ENCODE measurements around the gene SIM2.
"Not testable (repeated sequence)": the region's sequence is repeated elsewhere in the genome, so short reads cannot be mapped to it uniquely, and the experiment has no call there.

The SIM2 gene

GRCh38 chr21:36661511-36662309, 37.2 kb upstream of the SIM2 start:
- no peak for DNase-seq (ENCODE audit: low spot score)
- TF ChIP-seq, protein P1, sequence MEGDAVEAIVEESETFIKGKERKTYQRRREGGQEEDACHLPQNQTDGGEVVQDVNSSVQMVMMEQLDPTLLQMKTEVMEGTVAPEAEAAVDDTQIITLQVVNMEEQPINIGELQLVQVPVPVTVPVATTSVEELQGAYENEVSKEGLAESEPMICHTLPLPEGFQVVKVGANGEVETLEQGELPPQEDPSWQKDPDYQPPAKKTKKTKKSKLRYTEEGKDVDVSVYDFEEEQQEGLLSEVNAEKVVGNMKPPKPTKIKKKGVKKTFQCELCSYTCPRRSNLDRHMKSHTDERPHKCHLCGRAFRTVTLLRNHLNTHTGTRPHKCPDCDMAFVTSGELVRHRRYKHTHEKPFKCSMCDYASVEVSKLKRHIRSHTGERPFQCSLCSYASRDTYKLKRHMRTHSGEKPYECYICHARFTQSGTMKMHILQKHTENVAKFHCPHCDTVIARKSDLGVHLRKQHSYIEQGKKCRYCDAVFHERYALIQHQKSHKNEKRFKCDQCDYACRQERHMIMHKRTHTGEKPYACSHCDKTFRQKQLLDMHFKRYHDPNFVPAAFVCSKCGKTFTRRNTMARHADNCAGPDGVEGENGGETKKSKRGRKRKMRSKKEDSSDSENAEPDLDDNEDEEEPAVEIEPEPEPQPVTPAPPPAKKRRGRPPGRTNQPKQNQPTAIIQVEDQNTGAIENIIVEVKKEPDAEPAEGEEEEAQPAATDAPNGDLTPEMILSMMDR (IDR thresholded peaks at IDR 0.05; ENCODE audit: extremely low read depth, missing control alignments) = no peak

DNA sequence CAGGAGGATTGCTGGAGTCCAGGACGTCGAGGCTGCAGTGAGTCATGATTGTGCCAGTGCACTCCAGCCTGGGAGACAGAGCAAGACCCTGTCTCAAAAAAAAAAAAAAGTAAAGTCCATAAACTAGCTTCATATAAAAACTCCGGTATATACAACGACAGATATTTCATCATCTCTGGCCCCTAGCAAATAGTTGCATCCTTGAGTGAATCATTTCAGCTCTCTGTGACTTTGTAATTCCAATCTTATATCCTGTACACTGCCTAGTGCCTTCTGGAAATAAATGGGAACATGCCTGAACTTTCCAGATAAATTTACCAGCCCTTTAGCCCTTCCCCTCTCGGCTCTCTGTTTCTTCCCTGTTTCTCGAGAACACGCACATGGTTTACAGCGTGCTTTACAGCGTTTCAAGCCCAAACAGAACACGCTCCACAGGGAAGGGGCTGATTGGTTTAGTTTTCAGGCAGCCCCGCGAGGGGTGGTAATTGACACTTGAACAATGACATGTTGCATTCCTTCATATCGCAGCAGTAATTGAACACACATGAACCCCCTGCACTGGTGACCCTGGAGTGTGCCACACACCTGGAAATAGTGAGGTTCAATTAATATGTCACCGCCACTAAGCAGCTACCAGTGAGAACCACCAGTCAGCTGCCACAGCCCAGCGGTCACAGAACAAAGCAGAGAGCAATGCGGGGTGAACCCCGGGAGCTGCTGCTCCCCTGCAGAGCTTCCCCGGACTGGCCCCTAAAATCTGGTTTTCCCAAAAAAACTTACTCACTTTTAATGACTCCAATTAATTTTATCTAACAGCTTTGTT, 35.7 kb upstream of the SIM2 start:
- no peak for DNase-seq (ENCODE audit: low spot score)
- TF ChIP-seq, protein P1 (IDR thresholded peaks at IDR 0.05; ENCODE audit: extremely low read depth, missing control alignments) = no peak

DNA sequence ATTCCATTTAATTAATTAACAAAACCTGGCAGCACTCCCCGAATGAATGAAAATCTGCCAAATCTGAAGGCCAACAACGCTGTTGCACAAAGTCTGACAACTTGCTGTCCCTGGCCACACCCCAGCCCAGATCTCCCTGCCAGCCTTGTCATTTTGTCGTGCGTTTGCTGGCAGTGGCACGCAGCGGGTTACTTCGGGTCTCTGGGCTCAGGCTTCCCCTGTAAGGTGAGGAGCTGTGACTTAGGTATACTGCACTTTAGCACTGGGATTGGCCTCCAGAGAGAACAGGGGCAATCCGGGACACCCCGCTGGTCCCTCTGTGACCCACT, 34.3 kb upstream of the SIM2 start:
- TF ChIP-seq, protein P1 (IDR thresholded peaks at IDR 0.05; ENCODE audit: extremely low read depth, missing control alignments) = no peak
- no peak for DNase-seq (ENCODE audit: low spot score)

- TF ChIP-seq, protein P1 (IDR thresholded peaks at IDR 0.05; ENCODE audit: extremely low read depth, missing control alignments) = no peak
- DNase-seq (ENCODE audit: low spot score) = no peak
Observed at GRCh38 chr21:36665806-36666205, 33.1 kb upstream of the SIM2 start.

GRCh38 chr21:36668713-36669112, 30.2 kb upstream of the SIM2 start:
- TF ChIP-seq, protein P1 (IDR thresholded peaks at IDR 0.05; ENCODE audit: extremely low read depth, missing control alignments) = no peak
- no peak for DNase-seq (ENCODE audit: low spot score)

DNA sequence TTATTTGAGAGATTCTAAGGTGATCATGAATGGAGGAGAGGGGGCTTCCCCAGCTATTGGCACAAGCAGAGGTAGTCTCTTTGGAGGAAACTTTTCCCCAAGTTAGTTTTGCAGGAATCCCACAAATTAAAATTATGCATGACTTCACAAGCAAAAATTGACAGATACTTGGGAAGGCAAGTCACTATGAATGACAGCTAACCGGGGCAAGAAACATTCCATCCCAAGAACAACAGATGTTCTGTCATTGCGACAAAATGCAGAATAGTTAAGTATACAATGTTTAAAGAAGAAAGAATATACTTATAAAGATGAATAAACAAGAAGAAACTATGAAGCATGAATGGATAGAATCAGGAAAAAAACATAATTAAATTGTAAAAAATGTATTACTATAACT, 27.1 kb upstream of the SIM2 start:
- TF ChIP-seq, protein P1 (IDR thresholded peaks at IDR 0.05; ENCODE audit: extremely low read depth, missing control alignments) = no peak
- DNase-seq (ENCODE audit: low spot score) = no peak

- not testable (repeated sequence) for DNase-seq (ENCODE audit: low spot score)
Observed at GRCh38 chr21:36672296-36672695, 26.6 kb upstream of the SIM2 start.

All from GM20000 (cell line).